ENCODE data around the gene ST7L.
"Not testable (repeated sequence)": the region's sequence is repeated elsewhere in the genome, so short reads cannot be mapped to it uniquely, and the experiment has no call there.

ST7L gene

GRCh38 chr1:112618721-112619517 is at the start of gene ST7L:
TSS of gene ST7L (minus strand) at chr1:112619141. CDS start at chr1:112619113, 28 bp downstream.
- H3K27ac ChIP-seq = peak within 1 kb of the TSS; percentile 99
- DNase-seq (ENCODE audit: low read depth, low spot score) = no peak

- DNase-seq (ENCODE audit: low read depth, low spot score) = no peak
- H3K27ac ChIP-seq = peak overlapping the region; percentile 73
These were observed 48.0 kb upstream of the ST7L start for GRCh38 chr1:112666946-112667345.

DNA sequence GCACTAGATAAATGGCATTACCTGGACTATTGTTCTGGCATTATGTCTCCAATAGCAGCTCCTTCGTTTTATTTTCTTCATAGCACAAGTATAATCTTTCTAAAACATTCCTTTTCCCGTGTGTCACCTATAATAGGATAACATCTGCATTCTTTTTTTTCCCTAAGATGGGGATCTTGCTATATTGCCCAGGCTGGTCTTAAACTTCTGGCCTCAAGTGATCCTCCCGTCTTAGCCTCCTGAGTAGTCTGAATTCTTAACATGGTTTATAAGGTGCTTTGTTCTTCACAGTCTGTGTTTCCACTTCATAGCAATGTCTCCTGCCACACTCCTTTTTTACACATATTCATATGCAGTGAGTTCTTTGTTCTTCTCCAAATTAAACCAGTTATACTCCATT is 46.9 kb upstream of the ST7L start:
- no peak overlapping the region for H3K27ac ChIP-seq
- DNase-seq (ENCODE audit: low read depth, low spot score) = no peak

DNA sequence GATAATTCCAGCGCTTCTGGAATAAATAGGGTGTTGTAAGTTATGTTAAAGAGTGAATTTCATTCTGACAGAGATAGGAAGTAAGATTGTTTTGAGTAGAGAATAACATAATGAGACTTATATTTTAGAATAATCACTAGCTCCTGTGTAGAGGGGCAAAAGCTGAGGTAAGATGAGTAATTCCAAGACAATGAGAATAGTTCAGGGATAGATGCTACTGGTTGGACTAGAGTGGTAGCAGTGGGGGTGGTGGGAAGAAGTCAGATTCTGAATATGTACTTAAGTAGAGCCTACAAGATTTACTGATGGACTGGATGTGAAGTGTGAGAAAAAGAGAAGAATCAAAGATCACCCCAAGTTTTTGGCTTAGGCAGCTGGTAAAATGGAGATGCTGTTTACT is 32.3 kb upstream of the ST7L start:
- no peak for DNase-seq (ENCODE audit: low read depth, low spot score)
- no peak overlapping the region for H3K27ac ChIP-seq

DNA sequence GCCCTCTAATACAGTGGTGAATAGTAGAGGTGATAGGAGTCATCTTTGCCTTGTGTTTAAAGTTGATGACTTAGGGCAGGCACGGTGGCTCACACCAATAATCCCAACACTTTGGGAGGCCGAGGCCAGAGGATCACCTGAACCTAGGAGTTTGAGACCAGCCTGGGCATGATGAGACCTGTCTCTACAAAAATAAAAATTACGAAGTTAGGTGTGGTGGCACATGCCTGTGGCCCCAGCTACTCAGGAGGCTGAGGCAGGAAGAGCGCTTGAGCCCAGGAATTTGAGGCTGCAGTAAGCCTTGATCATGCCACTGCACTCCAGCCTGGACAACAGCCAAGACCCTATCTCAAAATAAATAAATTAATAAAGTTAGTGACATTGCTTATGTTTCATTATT is 27.3 kb upstream of the ST7L start:
- DNase-seq (ENCODE audit: low read depth, low spot score) = no peak
- peak overlapping the region; percentile 40 for H3K27ac ChIP-seq

- DNase-seq (ENCODE audit: low read depth, low spot score) = no peak
- H3K27ac ChIP-seq = no peak overlapping the region
These were observed 24.1 kb upstream of the ST7L start for GRCh38 chr1:112643080-112643479.

GRCh38 chr1:112640437-112640836 is 21.5 kb upstream of the ST7L start:
- not testable (repeated sequence) for H3K27ac ChIP-seq; DNase-seq (ENCODE audit: low read depth, low spot score)

DNA sequence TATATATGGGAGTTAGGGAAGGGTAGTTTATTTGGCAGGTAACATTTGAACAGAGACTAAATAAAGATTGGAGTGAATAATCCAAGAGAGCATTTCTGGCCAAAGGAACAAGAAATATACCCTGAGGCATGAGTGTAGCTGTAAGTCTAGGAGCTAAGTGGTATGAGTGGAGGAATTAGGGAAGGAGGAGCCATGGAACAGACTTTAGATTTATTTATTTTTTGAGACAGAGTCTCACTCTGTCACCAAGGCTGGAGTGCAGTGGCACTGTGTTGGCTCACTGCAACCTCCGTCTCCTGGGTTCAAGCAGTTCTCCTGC is 19.1 kb upstream of the ST7L start:
- H3K27ac ChIP-seq = peak overlapping the region; percentile 79
- DNase-seq (ENCODE audit: low read depth, low spot score) = no peak

DNA sequence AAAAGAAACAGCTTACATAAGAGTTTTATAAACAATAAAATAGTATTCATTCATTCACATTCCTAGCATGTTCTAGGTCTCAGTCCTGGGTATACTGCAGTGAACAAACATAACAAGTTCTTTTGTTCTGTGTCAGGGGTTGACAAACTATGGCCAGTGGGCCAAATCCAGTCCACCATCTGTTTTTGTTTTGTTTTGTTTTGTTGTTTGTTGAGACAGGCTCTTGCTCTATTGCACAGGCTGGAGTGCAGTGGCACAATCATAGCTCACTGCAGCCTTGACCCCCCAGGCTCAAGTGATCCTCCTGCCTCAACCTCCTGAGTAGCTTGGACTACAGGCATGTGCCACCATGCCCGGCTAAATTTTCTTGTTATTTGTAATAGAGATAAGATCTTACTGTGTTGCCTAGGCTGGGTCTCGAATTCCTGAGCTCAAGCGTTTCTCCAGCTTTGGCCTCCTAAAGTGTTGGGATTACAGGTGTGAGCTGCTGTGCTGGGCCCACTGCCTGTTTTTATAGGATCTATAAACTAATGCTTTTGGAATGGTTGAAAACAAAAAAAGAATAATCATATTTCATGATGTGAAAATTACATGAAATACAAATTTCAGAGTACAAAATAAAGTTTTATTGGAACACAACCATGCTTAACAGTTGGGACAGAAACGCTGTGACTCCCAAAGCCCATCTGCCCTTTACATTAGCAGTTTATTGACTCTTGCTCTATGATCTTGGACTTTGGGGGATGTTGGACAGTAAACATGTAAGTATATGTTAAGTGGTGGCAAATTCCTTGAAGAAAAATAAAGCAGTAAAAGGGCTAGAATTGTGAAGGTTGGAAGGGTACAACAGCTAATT is 18.5 kb upstream of the ST7L start:
- H3K27ac ChIP-seq = peak overlapping the region; percentile 79
- DNase-seq (ENCODE audit: low read depth, low spot score) = peak; percentile 18

- no peak for DNase-seq (ENCODE audit: low read depth, low spot score)
- H3K27ac ChIP-seq = peak overlapping the region; percentile 79
These were observed 17.8 kb upstream of the ST7L start for GRCh38 chr1:112636597-112637253.

DNA sequence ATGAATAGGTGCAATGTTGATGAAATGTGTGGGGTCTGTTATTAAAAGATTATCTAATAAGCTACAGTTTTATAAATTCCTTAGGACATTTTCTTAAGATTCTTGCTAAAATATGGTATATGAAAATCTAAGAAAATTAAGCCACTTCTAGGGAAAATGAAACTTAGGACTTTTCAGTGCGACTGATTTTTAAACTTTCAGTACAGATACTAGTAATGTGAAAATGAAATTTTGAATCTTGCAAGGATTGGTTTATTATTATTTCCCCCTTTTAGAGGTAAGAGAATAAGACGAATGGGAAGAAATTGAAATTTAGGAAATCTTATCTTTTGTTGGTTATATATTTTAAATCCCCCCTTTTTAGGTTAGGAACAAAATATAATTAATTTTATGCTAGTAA is 17.1 kb upstream of the ST7L start:
- DNase-seq (ENCODE audit: low read depth, low spot score) = no peak
- H3K27ac ChIP-seq = peak overlapping the region; percentile 79

- H3K27ac ChIP-seq = peak overlapping the region; percentile 79
- DNase-seq (ENCODE audit: low read depth, low spot score) = no peak
These were observed 15.4 kb upstream of the ST7L start for GRCh38 chr1:112634367-112634766.

GRCh38 chr1:112633628-112634027 is 14.7 kb upstream of the ST7L start:
- no peak overlapping the region for H3K27ac ChIP-seq
- no peak for DNase-seq (ENCODE audit: low read depth, low spot score)

DNA sequence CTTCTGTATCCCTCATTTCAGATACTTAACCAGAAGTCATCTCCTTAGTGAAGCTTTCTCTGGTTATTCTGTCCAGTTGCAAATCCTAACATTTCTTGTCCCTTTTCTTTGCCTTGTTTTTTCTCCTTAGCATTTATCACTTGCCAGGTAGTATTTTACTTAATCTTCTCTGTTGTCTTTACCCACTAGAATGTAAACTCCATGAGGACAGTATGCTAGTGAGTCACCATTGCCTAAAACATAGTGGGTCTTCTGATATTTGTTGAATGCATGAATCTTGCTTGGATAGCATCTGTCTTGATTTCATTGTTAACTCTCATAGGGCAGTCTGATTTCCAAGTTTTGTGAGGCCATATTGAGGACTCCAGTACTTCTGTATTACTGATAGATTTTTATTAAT is 10.3 kb upstream of the ST7L start:
- no peak for DNase-seq (ENCODE audit: low read depth, low spot score)
- no peak overlapping the region for H3K27ac ChIP-seq

GRCh38 chr1:112628516-112628915 is 9.6 kb upstream of the ST7L start:
- no peak overlapping the region for H3K27ac ChIP-seq
- DNase-seq (ENCODE audit: low read depth, low spot score) = no peak

DNA sequence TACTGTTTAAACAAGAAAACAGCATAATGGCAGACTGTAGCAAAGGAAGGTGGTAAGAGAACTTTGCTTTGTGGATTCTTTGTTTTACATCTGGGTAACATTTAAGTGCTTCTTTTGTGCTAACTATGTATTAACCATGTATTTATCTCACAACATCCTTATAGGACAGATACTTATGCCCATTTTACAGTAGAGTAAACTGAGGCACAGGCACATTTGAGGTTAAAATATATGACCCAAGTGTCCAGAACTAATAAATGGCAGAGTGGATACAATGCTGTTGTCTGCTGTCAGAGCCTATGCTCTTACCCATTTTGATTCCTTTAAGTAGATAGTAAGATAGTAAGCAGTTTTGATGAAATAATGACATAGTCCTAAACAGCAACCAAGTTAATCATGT is 7.9 kb upstream of the ST7L start:
- DNase-seq (ENCODE audit: low read depth, low spot score) = no peak
- peak overlapping the region; percentile 47 for H3K27ac ChIP-seq

DNA sequence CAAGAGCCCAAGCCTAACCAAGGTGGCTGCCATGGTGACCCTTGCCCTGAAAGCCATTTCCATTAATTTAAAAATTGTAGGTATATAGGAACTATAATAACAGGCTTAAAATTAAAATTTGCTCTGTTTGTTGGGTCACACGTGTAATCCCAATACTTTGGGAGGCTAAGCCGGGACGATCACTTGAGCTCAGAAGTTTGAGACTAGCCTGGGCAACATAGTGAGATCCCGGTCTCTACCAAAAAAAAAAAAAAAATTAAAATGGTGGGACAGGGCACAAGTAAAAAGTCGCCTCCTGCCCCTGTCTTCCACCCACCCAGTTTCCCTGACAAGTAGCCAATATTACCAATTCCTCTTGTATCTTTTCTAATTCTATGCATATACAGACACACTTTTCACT is 7.3 kb upstream of the ST7L start:
- H3K27ac ChIP-seq = peak overlapping the region; percentile 3

GRCh38 chr1:112625696-112626095 is 6.8 kb upstream of the ST7L start:
- DNase-seq (ENCODE audit: low read depth, low spot score) = no peak
- H3K27ac ChIP-seq = peak overlapping the region; percentile 3

More for the DNA sequence above, 7.3 kb upstream of the ST7L start:
- no peak for DNase-seq (ENCODE audit: low read depth, low spot score)

DNA sequence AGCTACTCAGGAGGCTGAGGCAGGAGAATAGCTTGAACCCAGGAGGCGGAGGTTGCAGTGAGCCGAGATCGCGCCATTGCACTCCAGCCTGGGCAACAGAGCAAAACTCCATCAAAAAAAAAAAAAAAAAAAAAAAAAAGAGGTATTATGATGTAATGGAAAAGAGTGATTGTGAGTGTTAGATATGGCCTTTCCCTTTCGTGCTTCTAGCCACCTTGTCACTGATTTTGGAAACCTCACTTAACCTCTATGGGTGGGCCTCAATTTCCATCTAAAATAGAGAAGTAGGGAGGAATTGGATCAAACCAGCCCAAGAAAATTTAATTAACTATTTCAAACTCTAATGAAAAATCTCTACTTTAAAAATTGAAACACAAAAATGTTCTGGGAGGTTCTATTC is 5.6 kb upstream of the ST7L start:
- DNase-seq (ENCODE audit: low read depth, low spot score) = not testable (repeated sequence)
- peak overlapping the region; percentile 4 for H3K27ac ChIP-seq

DNA sequence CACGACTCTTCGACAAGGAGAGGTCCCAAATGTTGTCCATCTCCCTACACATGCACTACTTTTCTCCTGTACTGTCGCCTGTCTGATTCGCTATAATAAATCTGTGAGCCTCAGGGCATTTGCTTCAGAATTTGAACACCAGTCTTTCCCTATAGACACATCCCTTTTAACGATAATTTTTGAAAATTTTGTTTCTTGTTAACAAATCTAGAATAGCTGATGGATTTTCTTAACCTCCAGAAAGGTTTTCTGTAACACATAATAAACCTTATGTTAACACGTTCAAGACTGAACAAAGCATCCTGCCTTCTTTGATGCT is 1.4 kb upstream of the ST7L start:
- DNase-seq (ENCODE audit: low read depth, low spot score) = no peak
- peak overlapping the region; percentile 99 for H3K27ac ChIP-seq
